GM12892 (cell line): ENCODE measurements around the gene KLK5.

Experiments used
- POLR2A ChIP-seq: IDR thresholded peaks from 2 replicates; pipeline ENCODE4 v1.6.1; 2011; ENCODE audit warnings: low read depth, low read length, control low read depth
- POLR2AphosphoS5 ChIP-seq: IDR thresholded peaks from 2 replicates; pipeline ENCODE4 v1.6.1; 2011; ENCODE audit warnings: low read depth, low read length, control low read depth

- TF ChIP-seq POLR2AphosphoS5 (no peak), POLR2A (no peak)
Observed at GRCh38 chr19:51002089-51002532, 49.3 kb upstream of the KLK5 start.
